GM19467 (cell line): ENCODE results near the gene PGC.

Experiments
- ATAC-seq: cut with Tn5 transposase; IDR thresholded peaks from one replicate; pipeline ENCODE4 v1.9.1; 2021; ENCODE audit warnings: mild to moderate bottlenecking, moderate library complexity; ENCODE audit not compliant: unreplicated experiment

PGC gene

DNA sequence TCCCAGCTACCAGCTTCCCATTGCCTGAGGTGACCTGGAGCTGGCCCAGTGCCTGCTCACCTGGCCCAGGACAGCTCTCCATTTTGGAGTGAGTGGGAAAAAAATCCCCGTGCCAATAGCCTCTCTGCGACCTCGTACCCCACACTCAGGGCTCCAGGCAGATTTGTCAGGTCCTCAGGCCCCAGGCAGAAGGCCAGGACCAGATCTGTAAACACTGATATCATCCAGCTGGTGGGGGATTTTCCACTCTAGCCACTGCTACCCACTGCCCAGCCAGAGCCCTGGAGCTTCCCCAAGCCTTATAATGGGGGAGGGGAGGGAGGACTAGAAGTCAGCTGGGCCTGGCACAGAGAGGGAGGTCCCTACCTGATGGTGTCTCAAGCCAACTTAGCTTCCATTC, 1.3 kb upstream of the PGC start:
- ATAC-seq: no peak

DNA sequence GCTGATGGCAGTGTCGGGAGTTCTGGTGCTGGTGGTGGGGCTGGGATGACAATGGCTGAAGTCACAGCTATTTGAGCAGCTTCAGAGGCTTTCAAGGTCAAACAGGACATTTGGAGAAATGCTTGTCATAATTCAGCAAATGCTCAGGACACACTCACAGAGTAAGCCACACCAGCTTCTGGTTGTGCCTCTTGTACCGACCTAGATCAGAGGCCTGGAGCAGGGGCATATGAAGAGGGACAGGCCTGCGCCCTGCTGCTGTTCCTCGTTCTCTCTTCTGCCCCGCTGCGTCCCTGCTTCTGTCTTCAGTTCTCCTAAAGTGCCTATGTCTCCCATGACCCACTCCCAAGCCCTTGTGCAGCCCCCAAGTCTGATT, 893 bp upstream of the PGC start:
- no peak for ATAC-seq

DNA sequence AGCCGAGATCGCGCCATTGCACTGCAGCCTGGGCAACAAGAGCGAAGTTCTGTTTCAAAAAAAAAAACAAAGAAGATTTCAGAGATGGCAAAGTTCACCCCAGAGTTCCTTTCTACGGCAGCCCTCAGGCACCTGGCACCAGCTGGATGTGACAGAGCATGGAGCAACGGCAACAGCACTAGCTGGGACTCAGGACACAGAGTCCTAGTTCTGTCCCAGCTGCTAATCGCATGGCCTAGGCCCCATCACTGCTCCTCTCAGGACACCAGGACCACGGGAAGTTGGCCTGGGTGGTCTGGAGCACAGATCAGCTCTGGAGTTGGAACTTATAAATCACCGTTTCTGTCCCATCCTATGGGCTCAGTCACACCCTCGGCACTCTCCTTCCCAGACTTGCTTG, 1.1 kb downstream of the PGC start:
- no peak for ATAC-seq

DNA sequence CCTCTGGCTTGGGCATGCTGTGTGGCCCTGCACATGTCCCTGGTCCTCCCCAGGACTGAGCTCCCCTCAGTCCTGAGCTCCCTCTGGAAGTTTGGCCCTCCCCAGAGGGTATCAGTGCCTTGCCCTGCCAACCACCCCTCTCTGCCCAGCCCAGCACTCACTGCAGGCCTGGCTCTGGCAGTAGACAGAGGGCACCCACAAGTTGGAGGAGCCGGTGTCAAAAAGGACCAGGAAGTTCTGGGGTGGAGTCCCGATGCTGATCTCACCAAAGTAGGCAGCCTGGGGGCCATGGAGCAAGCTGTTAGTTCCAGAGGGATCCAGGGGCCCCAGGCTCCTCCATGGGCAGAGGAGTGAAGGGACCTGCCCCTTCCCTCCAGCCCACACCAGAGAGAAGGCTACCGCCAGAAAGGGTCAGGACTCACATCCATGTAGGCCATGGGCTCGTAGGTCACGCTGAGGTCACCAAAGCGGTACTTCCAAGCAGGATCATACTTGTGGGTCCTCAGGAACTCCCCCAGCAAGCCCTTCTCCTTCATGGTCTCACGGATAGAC, 2.9 kb downstream of the PGC start:
- no peak for ATAC-seq

DNA sequence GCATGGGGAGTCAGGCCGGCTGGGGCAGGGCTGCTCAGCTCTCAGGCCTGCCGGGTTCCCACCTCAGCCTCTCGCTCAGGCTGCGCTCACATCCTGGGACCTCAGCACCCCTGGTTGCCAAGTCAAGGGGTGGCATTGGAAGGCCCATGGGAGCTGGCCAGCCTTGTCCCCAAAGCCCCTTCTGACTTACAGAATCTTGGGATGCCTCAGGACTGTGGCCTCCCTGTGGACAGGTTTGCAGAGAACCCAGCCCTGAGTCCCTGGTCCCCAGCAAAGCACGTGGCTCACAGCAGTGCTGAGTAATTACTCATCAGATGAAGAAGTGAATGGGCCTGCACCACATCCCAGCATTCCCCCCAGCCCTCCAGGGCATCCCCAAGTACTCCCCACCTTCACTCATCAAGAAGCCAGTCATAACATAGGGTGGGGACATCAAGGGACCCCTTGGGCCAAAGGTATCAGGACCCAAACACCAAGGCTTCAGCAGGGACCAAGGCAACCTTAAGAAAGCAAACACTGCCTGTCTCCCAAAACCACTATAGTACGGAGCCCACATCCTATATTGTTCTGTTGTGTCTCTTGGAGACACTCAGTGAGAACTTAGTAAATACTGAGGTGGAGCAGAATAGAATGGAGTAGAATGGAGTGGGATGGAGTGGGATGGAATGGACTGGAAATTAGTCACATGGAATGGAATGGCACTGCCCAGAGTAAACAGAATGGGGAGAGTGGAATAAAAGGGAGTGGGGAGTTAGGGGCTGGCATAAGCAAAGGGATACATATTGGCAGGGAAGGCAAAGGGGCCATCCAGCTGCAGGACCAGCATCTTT, 3.6 kb downstream of the PGC start:
- ATAC-seq: no peak

DNA sequence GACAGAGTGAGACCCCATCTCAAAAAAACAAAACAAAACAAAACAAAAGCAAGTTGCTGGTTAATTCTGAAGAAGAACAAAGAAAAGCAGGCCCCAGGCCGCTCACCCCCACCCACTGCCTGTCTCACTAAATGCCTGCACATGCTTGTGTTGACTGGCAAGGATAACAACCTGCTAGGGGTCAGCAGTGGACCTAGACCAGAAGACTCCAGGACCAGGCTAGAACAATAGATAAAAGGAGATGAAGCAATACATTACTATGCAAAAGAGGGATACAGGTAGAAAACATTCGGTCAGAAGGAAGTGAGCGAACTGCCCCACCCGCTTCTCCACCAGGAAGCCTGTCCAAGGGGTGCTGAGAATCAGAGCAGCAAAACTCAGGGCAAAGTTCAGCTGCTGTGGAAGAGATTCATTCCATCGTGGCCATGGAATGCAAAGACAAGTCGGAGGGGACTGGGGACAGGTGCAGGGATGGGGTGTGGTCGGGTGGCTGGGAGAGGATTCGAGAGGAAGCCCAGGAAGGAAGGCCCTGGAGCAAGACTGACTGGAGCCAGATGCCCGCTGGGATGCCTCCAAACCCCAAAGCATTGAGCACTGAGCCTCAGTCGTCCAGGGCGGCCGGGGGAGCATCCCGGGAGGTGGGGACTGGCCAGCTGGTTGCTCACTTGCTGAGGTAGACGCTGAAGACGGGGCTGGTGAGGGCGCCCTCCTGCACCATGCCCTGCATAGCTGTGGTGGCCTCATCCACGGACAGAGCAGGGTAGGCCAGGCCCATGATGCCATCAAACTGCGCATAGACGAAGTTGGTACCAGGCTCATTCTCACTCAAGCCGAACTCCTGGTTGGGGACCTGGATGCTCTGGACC, 5.3 kb downstream of the PGC start:
- ATAC-seq: no peak

DNA sequence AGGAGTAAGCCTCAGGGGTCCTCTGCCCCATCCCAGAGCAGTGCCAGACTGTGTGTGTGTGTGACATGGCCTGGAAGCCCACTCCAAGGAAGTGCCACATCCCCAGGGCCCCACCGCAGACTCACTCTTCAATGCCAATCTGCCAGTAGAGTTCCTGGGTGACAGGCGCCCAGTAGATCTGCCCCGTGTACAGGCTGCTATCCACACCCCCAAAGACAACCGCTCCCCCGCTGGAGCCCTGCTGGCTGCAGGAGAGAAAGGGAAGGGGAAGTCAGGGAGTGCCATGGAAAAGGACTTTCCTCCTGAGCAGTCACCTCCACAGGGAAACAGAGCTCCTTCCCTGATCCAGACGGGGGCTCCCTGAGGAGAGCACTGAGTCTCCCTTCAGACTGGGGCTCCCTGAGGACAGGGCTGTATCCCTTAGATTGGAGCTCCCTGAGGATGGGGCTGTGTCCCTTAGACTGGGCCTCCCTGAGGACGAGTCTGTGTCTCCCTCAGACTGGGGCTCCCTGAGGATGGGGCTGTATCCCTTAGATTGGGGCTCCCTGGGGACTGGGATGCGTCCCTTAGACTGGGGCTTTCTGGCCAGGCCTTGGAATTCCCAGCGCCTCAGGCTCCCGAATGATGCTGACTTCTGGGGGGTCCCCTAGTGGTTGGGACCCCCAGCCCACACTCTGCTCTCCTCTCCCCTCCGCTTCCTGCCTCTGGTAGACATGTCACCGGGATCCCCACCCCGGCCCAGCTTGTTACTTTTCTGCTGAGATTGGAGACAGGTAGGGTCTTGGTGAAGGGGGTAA, 6.6 kb downstream of the PGC start:
- ATAC-seq: no peak

DNA sequence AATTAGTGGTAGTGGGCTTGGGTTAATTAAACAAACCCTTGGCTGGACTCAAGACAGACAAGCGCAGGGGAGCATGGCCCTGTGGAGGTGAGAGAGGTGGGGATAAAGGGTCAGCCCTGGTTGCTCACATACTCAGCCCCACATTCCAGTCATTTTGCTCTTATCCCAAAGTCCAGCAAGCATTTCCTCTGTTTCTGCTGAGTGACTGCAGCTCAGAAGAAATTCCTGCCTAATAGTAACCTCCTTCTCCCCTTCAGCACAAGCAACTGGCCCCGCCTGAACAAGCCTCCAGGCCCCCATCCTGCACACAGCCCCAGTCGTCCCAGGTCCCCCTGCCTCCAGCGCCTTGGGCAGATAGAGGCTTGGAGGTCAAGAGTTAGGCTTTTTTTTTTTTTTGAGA, 8.2 kb downstream of the PGC start:
- no peak for ATAC-seq

DNA sequence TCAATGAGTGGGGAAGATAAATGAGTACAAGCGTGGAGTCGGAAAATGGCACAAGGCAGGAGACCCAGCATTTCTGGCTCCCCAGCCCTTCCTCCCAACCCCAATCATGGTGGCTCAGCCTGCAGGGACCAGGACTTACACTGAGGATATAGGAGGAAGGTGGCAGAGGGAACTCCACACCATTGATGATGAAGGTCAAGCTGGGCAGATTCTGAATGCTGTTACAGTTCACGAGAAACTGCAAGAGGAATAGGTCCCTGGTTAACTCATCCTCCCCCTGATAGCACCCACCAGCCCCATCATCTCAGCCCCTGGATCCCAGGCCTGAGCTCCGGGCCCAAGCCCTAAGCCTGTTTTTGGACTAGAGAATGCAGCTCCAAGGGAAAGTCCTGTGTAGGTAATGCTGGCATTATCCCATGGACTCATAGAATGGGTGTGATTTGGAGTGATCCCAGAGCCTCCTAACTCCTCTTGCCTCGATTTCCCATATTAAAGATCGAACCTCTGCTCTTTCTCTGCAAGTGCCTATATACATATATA, 9.5 kb downstream of the PGC start:
- no peak for ATAC-seq

DNA sequence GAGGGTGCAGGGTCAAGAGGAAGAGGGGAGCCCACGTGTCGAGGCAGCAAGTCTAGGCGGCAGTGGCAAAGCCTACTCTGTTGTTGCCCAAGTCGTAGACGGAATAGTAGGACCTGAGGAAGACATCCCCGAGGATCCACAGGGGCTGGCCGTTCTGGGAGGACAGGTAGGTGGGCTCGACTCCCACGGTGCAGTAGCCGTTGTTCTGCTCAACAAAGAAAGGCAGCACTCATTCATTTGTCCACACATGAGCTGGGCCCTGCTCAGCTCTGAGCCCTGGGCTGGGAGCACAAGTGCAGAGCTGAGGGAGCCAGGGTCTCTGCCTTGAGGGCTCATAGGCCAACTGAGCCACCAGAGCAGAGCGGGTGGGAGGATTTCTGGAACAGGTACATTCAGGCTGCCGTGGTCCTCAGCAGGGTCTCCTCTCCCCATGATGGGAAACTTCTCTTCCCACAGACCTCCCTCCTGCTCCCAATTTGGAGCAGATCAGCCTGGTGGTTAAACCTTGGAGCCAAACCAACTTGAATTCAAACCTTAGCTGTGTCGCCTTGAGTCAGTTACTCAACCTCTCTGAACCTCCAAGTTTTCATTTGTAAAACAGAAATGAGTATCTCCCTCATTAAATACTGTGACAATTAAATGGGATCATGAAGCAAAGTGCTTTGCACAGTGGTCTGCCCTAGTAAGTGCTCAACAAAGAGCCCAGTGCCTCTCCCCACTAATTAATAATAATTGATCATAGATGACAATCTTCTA, 10.2 kb downstream of the PGC start:
- ATAC-seq: no peak

DNA sequence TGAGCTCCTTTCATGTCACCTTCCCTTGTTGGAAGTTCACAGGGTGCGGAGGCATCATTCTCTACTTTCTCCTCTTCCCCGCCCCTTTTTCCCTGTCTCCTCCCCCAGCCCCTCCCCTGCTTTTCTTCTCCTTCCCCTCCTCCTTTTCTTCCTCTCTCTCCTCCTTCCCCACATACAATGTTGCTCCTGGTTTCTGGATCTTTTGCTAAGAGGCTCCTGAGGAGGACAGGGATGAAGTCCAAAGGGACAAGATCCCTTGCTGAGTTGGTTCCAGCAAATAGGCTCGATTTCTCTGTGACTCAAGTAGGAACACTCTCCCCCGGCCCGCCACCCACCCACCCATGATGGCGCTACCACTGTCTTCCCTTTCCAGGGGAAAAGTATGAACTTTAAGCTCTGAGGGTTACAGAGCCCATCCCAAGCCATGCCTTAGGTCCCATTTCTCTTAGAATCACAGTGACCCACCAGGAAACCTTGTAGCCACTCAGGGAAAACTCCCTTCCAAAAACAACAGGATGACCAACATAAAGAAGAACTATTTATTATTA, 10.9 kb downstream of the PGC start:
- no peak for ATAC-seq

DNA sequence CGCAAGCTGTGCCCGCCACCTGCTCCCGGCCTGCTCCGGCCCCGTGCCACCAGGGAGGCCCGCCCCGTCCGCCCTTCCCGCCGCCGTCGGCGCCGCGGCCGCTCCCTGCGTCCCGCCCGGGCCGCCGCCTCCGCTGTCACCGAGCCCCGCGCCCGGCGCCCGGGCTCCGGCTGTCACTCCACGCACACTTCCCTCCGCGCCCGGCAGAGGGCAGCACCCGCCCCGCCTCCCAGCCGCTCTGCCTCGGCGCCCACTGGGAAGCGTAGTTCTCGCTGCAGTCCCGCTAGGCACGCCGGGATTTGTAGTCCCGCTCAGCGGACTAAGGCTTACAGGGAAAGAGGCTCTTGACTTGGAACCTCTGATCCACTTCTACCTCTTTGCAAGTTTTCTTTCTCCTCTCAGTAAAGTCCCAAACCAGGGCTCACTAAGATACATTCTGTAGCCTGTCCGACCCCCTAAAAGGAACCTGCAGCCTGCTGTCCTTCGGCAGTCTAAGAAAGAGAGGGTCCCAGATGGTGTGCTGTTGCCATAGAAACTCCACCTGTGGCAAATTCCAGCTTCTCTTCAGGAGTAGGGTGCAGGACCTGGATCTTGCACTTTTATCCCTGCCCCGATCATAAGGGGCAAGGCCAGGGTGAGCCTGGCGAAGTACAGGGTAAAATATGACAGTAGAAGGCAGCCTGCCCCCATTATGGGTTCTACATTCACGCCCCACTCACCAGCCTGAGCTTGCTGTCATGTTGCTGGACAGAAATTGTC, 11.6 kb downstream of the PGC start, which contains the start of gene TFEB:
TFEB (minus strand) TSS at position 182 of the 759 bp plus-strand sequence. CDS start 44,395 bp downstream, outside the sequence.
- peak; percentile 39 for ATAC-seq

DNA sequence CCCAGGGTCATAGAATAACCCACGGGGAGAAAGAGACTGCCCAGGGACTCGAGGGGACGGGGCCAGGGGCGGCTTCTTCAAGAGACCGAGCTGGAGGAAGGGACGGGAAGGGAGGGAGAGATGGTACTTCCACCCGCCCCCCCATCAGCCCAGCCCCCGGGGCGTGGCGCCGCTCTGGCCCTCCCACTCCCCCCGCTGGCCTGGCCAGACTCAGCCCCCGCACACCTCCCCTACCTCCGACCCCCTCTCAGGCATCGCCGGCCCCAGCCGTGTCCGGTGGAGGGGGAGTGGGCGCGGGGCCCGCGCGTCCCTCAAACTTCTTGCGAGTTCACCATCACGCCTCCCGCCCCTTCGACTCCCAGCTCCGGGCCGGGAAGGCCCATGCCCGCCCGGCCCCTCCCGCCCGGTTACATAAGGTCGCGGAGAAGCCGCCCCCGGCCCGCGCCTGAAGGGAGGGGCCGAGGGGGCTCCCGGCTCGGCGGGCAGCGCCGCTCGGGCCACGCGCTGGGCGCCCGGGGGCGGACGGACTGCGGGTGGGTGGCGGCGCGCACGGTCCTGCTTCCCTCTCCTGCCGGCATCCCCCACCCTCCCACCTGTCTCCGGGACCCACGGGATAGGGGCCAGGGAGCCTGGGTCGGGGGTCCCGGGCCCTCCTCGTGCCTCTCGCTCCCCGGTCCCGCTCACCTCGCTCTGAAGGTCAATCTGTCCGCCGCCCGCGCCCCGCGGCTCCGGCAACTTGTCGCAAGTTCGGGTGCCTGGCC, 12.4 kb downstream of the PGC start:
- peak; percentile 15 for ATAC-seq

DNA sequence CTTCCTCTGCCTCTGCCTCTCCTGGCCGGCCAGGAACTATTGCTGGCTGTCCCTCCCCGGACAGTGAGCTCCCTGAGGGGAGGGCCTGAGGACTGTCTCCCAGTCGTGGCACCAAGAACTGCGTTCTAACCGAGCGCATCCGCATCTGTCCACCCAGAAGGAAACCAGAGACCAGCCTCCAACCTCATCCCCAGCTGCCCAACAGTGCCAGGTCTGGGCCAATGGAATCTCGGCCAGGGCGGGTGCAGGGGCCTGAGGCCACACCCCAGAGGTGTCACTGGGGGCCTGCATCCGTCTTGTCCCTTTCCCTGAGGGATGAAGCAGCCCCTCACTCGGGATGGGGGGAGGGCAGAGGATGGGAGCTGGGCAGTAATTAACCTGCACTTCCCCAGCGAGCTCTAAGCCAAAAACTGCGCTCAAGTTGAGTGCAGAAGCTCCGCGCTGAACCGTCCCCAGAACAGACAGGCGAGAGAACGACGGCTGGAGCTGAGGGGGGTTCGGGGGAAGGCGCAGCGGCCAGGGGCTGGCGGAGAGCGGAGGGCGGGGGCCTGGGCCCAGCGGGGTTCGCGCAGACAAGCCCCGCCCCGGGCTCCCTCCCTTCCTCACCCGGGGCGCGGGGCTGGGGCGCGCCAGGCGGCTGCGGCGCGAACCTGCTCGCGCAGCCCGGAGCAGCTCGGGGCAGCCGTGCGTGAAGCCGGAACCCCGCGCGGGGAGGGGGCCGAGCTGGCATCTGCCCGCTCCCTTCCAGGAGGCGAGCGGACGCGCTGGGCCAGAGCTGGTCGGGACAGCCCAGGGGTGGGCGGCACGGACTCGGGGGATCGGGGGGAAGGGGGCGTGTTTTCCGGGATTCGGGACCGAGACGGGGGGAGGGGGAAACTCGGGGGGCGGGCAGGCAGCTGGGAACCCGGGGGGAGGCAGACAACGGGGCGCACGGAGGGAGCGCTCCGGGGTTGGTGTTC, 13.2 kb downstream of the PGC start:
- peak; percentile 44 for ATAC-seq

DNA sequence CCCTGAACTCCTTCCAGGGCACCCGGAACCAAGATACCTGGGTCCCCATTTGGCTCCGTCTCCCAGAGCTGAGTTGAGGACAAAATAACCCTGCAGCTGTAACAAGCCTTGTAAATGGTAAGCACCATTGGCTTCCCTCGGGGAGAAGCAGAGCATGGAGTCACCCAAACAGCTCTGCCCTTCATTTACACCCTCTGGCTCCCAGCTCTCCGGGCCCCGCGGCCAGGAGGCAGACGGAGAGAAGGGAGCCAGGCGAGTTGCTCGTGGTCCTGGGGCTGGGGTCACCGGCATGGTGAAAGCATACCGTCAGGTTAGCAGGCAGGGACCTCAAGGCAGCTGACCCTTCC, 13.9 kb downstream of the PGC start:
- no peak for ATAC-seq

DNA sequence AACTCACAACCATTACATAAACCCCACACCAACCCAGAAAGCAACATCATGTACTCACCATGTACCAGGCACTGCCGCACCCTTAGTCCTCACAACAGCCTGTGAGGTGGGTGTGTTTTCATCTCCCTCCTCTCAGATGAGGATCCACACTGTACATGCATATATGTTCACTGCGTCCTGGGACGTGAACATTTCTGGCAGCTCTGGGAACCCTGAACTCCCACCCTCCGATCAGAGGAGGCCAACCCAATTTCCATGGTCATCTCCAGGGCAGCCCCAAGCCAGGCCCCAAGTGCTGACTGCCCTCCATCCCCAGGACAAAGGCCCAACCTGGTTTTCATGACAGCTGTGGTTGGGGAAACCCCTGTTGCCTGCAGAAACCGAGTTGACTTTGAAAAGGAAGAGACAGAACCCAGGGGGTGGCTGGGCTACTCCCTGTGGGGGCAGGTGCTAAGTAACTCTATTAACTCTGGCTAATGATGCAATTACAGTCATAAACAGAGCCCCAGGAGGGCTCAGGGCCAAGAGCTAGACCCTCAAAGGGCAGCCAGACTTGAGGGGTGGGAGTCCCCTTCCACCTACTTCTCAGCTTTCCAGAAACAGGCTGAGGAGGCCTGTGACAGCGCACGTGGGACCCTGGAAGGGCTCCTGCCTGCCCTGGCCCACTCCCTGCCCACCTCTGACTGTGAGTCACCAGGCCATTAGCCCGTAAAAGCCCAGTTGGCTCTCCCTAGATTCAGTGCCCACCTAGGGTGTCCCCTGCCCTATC, 14.4 kb downstream of the PGC start:
- peak; percentile 26 for ATAC-seq
